ENCODE results near the gene GPC3.
A peak's percentile ranks its signal among the peaks of the same experiment; 100 is the strongest.

The GPC3 gene

GRCh38 chrX:133812402-133812801 is 173.0 kb downstream of the GPC3 start:
- CTCF ChIA-PET, result interaction anchor here (1.2 to 1.4 kb wide), 2 partner anchors 19 to 103 kb away, joined by 3 to 7 read pairs; no protein-coding TSS in a partner anchor
- no peak for DNase-seq (ENCODE audit: extremely low spot score)
- TF ChIP-seq CTCF (IDR thresholded peaks at IDR 0.05; ENCODE audit: control extremely low read depth, extremely low read depth, low read depth, missing control alignments), result no peak
- POLR2A ChIA-PET, result no interaction called here

- CTCF ChIA-PET, result interaction anchor here (0.9 kb wide), 1 partner anchor 17 kb away, joined by 3 read pairs; no protein-coding TSS in a partner anchor
- POLR2A ChIA-PET, result no interaction called here
- DNase-seq (ENCODE audit: extremely low spot score), result no peak
- TF ChIP-seq CTCF (IDR thresholded peaks at IDR 0.05; ENCODE audit: control extremely low read depth, extremely low read depth, low read depth, missing control alignments), result no peak
Measured at GRCh38 chrX:133810925-133811324, 174.5 kb downstream of the GPC3 start.

GRCh38 chrX:133804072-133804471 is 181.3 kb downstream of the GPC3 start:
- CTCF ChIA-PET, result no interaction called here
- DNase-seq (ENCODE audit: extremely low spot score), result no peak
- no peak for TF ChIP-seq CTCF (IDR thresholded peaks at IDR 0.05; ENCODE audit: control extremely low read depth, extremely low read depth, low read depth, missing control alignments)
- POLR2A ChIA-PET, result no interaction called here

- peak; percentile 2 for DNase-seq (ENCODE audit: extremely low spot score)
- ChIA-PET CTCF (no interaction called here), POLR2A (no interaction called here)
- no peak for TF ChIP-seq CTCF (IDR thresholded peaks at IDR 0.05; ENCODE audit: control extremely low read depth, extremely low read depth, low read depth, missing control alignments)
Measured at GRCh38 chrX:133796282-133796681, 189.1 kb downstream of the GPC3 start.

GRCh38 chrX:133794126-133794525 is 191.3 kb downstream of the GPC3 start:
- CTCF ChIA-PET, result interaction anchor here (0.8 to 3.4 kb wide), 9 partner anchors 8 to 352 kb away, joined by 3 to 27 read pairs (median 7); no protein-coding TSS in a partner anchor
- POLR2A ChIA-PET, result no interaction called here
- no peak for TF ChIP-seq CTCF (IDR thresholded peaks at IDR 0.05; ENCODE audit: control extremely low read depth, extremely low read depth, low read depth, missing control alignments)
- DNase-seq (ENCODE audit: extremely low spot score), result no peak

- ChIA-PET POLR2A (no interaction called here), CTCF (interaction anchor here (0.8 to 3.4 kb wide), 10 partner anchors 8 to 353 kb away, joined by 3 to 27 read pairs (median 6); no protein-coding TSS in a partner anchor)
- DNase-seq (ENCODE audit: extremely low spot score), result no peak
- no peak for TF ChIP-seq CTCF (IDR thresholded peaks at IDR 0.05; ENCODE audit: control extremely low read depth, extremely low read depth, low read depth, missing control alignments)
Measured at GRCh38 chrX:133793626-133794025, 191.8 kb downstream of the GPC3 start.
